ENCODE measurements around the gene GABPB1. TPM values are rescaled to one million over a fixed set of nuclear protein-coding genes. Genes with fewer than 3 reads are reported as not detected.

Gene GABPB1
- total and polyA plus RNA-seq, 2 experiments from 2014 or later = 23.3 to 38.7 TPM

DNA sequence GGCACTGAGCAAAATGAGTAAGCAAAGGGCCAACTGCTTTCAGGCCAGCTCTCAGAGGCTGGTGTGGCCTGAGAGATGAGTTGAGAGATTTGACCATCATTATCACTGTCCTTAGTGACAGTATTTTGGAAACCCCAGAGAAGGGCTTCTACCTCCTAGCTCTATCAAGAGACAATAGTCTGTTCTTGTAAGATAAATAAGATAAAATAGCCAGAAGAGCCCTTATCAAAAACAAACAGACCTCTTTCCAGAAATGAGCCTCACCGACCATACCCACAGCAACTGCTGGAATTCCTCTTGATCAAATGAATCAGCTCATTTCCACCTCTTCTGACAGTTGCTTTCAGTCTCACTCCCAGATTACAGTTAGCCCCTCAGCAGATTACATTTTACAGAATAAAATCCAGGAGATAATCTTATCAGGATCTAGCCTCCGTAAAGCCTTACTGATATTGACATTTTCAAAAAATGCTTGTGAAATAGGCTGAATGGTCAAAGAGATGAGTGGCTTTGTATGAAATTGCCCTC, 94.0 kb downstream of the GABPB1 start:
- TF ChIP-seq, protein P1, sequence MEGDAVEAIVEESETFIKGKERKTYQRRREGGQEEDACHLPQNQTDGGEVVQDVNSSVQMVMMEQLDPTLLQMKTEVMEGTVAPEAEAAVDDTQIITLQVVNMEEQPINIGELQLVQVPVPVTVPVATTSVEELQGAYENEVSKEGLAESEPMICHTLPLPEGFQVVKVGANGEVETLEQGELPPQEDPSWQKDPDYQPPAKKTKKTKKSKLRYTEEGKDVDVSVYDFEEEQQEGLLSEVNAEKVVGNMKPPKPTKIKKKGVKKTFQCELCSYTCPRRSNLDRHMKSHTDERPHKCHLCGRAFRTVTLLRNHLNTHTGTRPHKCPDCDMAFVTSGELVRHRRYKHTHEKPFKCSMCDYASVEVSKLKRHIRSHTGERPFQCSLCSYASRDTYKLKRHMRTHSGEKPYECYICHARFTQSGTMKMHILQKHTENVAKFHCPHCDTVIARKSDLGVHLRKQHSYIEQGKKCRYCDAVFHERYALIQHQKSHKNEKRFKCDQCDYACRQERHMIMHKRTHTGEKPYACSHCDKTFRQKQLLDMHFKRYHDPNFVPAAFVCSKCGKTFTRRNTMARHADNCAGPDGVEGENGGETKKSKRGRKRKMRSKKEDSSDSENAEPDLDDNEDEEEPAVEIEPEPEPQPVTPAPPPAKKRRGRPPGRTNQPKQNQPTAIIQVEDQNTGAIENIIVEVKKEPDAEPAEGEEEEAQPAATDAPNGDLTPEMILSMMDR (IDR thresholded peaks at IDR 0.05; ENCODE audit: poor library complexity) = no peak
- Histone ChIP-seq H3K79me2 (no peaks in the 10 kb centered on the region), H3K27me3 (no peaks in the 10 kb centered on the region), H3K36me3 (replicated peaks; ENCODE audit: insufficient read depth, low read depth) (no peaks in the 10 kb centered on the region), H3K4me3 (no peak overlapping the region), H3K9me3 (ENCODE audit: low read depth) (no peaks in the 10 kb centered on the region), H4K20me1 (ENCODE audit: insufficient read depth, poor library complexity, severe bottlenecking) (no peaks in the 10 kb centered on the region), H2AFZ (no peak overlapping the region), H3K27ac (no peak overlapping the region), H3K4me1 (ENCODE audit: insufficient read depth) (no peaks in the 10 kb centered on the region), H3K4me2 (no peak overlapping the region), H3K9me2 (replicated peaks; ENCODE audit: insufficient read depth) (no peaks in the 10 kb centered on the region)
- 39% methylated on average over 2 of the region's 2 CpGs for WGBS (ENCODE audit: low lambda C conversion rate, missing lambda C conversion rate)
- DNase-seq (ENCODE audit: low spot score) = no peak

DNA sequence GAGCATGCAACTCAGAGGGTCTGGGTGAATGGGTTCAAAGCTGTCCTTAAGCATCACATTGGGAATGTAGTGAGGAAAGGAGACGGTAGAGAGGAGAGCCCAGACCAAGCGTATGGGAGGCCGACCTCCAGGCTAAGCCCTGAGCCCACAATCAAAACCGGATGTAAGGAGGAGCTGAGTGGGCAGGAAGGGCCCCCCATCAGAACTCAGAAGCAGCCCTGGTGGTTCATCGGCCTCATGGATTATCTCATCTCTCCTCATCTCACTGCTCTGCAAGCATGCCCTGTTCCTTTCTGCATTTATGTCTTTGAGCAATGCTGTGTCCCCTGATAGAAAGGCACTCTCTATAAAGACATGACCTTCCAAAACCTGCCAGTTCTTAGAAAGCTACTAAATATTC, 95.7 kb downstream of the GABPB1 start:
- Histone ChIP-seq H2AFZ (no peak overlapping the region), H3K4me3 (no peak overlapping the region), H3K9me2 (replicated peaks; ENCODE audit: insufficient read depth) (no peaks in the 10 kb centered on the region), H3K4me1 (ENCODE audit: insufficient read depth) (no peaks in the 10 kb centered on the region), H3K36me3 (replicated peaks; ENCODE audit: insufficient read depth, low read depth) (no peaks in the 10 kb centered on the region), H3K9me3 (ENCODE audit: low read depth) (no peaks in the 10 kb centered on the region), H3K4me2 (no peak overlapping the region), H3K79me2 (no peaks in the 10 kb centered on the region), H3K27me3 (no peaks in the 10 kb centered on the region), H4K20me1 (ENCODE audit: insufficient read depth, poor library complexity, severe bottlenecking) (no peaks in the 10 kb centered on the region), H3K27ac (no peak overlapping the region)
- TF ChIP-seq, protein P1 (IDR thresholded peaks at IDR 0.05; ENCODE audit: poor library complexity) = no peak
- no peak for TF ChIP-seq EZH2phosphoT487 (IDR thresholded peaks at IDR 0.05; ENCODE audit: low read depth, severe bottlenecking, unreplicated experiment)
- no peak for TF ChIP-seq EZH2 (IDR thresholded peaks at IDR 0.05; ENCODE audit: borderline replicate concordance)
- 68% methylated on average over 5 of the region's 5 CpGs for WGBS (ENCODE audit: low lambda C conversion rate, missing lambda C conversion rate)
- no peak for DNase-seq (ENCODE audit: low spot score)

DNA sequence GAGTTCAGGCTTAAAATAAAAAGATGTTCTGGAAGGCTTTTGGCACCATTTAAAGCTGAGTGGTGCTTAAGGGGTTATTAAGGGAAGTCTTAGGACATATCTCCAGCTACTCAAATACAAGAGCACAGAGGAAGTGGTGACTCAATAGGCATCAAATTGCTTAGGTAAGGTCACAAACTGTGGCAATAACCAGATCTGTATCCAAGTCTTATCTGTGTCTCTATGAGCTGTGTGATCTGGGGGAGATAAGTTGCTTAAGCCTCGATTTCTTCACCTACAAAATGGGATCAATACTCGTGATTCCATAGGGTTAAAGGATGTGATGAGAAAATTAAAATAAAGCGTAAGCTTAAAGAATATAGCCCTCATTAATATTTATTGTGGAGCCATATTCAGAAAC, 97.1 kb downstream of the GABPB1 start:
- Histone ChIP-seq H3K36me3 (replicated peaks; ENCODE audit: insufficient read depth, low read depth) (no peaks in the 10 kb centered on the region), H2AFZ (no peak overlapping the region), H3K9me3 (ENCODE audit: low read depth) (no peaks in the 10 kb centered on the region), H3K27me3 (no peaks in the 10 kb centered on the region), H3K4me2 (no peak overlapping the region), H3K27ac (no peak overlapping the region), H3K4me1 (ENCODE audit: insufficient read depth) (no peaks in the 10 kb centered on the region), H3K79me2 (no peaks in the 10 kb centered on the region), H3K9me2 (replicated peaks; ENCODE audit: insufficient read depth) (no peaks in the 10 kb centered on the region), H3K4me3 (no peak overlapping the region), H4K20me1 (ENCODE audit: insufficient read depth, poor library complexity, severe bottlenecking) (no peaks in the 10 kb centered on the region)
- no peak for DNase-seq (ENCODE audit: low spot score)
- TF ChIP-seq, protein P1 (IDR thresholded peaks at IDR 0.05; ENCODE audit: poor library complexity) = no peak
- WGBS (ENCODE audit: low lambda C conversion rate, missing lambda C conversion rate) = 73% methylated on average over 3 of the region's 3 CpGs

DNA sequence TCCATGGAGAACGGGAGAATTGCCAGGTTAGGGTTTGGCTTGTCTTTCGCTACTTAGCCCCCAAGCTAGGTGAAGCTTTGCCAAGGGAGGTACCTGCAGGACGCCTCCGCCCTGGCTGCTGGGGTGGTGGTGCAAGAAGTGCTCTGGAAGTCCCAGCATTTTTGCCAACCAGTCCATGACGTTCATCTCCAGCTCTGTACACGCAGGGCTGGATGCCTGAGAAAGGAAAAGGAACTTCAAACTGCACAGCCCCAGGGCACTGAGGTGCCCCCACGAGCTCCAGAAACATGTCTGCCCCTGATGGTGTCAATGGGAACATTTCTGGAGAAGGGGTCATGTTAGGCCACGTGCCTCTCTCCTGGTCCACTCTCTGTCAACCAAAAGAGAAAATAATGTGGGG, 97.7 kb downstream of the GABPB1 start:
- TF ChIP-seq, protein P1 (IDR thresholded peaks at IDR 0.05; ENCODE audit: poor library complexity) = no peak
- TF ChIP-seq EZH2phosphoT487 (IDR thresholded peaks at IDR 0.05; ENCODE audit: low read depth, severe bottlenecking, unreplicated experiment) (no peak), EZH2 (IDR thresholded peaks at IDR 0.05; ENCODE audit: borderline replicate concordance) (no peak)
- 91% methylated on average over 8 of the region's 8 CpGs for WGBS (ENCODE audit: low lambda C conversion rate, missing lambda C conversion rate)
- no peak for DNase-seq (ENCODE audit: low spot score)
- Histone ChIP-seq H3K9me2 (replicated peaks; ENCODE audit: insufficient read depth) (no peaks in the 10 kb centered on the region), H2AFZ (no peak overlapping the region), H3K9me3 (ENCODE audit: low read depth) (no peaks in the 10 kb centered on the region), H3K4me3 (no peak overlapping the region), H3K4me1 (ENCODE audit: insufficient read depth) (no peaks in the 10 kb centered on the region), H3K79me2 (no peaks in the 10 kb centered on the region), H3K4me2 (no peak overlapping the region), H4K20me1 (ENCODE audit: insufficient read depth, poor library complexity, severe bottlenecking) (no peaks in the 10 kb centered on the region), H3K36me3 (replicated peaks; ENCODE audit: insufficient read depth, low read depth) (no peaks in the 10 kb centered on the region), H3K27me3 (no peaks in the 10 kb centered on the region), H3K27ac (no peak overlapping the region)
